HFFc6 (cell line): ENCODE data around the gene SUN3. TPM values are rescaled to one million over a fixed set of nuclear protein-coding genes. Genes with fewer than 3 reads are reported as not detected.
"Not testable (repeated sequence)": the region's sequence is repeated elsewhere in the genome, so short reads cannot be mapped to it uniquely, and the experiment has no call there.

Experiments used
- DNase-seq: peaks from one replicate; pipeline ENCODE4 v3.0.0-alpha.2; 2018
- H3K27ac Mint-ChIP-seq: 2 replicates; pipeline ENCODE4 v1.8.0; 2020; ENCODE audit warnings: mild to moderate bottlenecking, mixed read lengths
- H3K27me3 Mint-ChIP-seq: 2 replicates; pipeline ENCODE4 v1.8.0; 2021; ENCODE audit warnings: mild to moderate bottlenecking, moderate library complexity, mixed read lengths; ENCODE audit not compliant: insufficient read depth
- H3K36me3 Mint-ChIP-seq: 2 replicates; pipeline ENCODE4 v1.8.0; 2021; ENCODE audit warnings: low read depth, mixed read lengths
- H3K4me1 Mint-ChIP-seq: 2 replicates; pipeline ENCODE4 v1.8.0; 2020; ENCODE audit warnings: low read depth, mixed read lengths
- H3K4me3 Mint-ChIP-seq: 2 replicates; pipeline ENCODE4 v1.8.0; 2020; ENCODE audit warnings: mild to moderate bottlenecking, moderate library complexity, mixed read lengths
- H3K9me3 Mint-ChIP-seq: 2 replicates; pipeline ENCODE4 v1.8.0; 2020; ENCODE audit warnings: mild to moderate bottlenecking, mixed read lengths
- CTCF ChIP-seq: fragments of 200-600 bp; sonication (generic); IDR thresholded peaks from 2 replicates; pipeline ENCODE4 v1.5.0; 2021; ENCODE audit warnings: antibody characterized with exemption, mild to moderate bottlenecking
- total RNA-seq, 6 experiments: library from RNA; stranded (reverse); fragmentation: NEBNext Ultra II Directional; extraction: Animal tissue kit (Norgen Biotek cat#: 25700); gene quantifications; 2 replicates in 1 of 6; 3 replicates in 5 of 6; pipeline ENCODE4 v1.2.3, GENCODE V29; 2021

The SUN3 gene
- total RNA-seq, 6 experiments from 2014 or later = 1.1 to 2.1 (median 1.7) TPM; not detected in 2

- Mint-ChIP-seq H3K27ac (no peak overlapping the region), H3K4me1 (peaks cover 18% of the 10 kb centered on the region), H3K27me3 (peaks cover 1% of the 10 kb centered on the region; the same call in 1 of the 2 replicates)
Observed at GRCh38 chr7:47988496-47989386, 40.2 kb downstream of the SUN3 start.

DNA sequence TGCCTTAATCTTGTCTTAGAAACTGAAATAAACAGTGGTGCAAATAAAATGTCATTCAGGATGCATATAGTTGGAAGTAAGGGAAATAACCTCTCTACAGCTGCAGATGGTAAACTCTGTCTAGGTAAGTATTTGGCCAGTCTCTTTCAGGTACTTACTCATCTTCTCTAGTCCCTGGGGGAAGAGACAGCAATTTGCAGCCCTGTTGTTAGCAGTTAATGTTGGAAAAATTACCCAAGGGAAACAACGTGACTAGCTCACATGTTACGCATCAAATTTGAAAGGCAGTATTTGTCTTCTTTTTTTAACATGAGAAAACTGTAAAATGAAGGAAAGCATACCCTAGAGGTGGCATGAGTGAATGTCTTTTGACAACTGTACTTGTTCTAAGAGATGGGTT, 46.3 kb downstream of the SUN3 start:
- H3K27ac Mint-ChIP-seq = no peak overlapping the region
- no peak overlapping the region for H3K4me3 Mint-ChIP-seq
- TF ChIP-seq CTCF = peak; percentile 12; the same call in 1 of the 2 replicates
- H3K27me3 Mint-ChIP-seq = no peaks in the 10 kb centered on the region; the same call in 1 of the 2 replicates
- no peak for DNase-seq
- no peaks in the 10 kb centered on the region for H3K9me3 Mint-ChIP-seq
- peaks cover 12% of the 10 kb centered on the region for H3K4me1 Mint-ChIP-seq
- peaks cover 10% of the 10 kb centered on the region for H3K36me3 Mint-ChIP-seq

More at GRCh38 chr7:47988496-47989386, 40.2 kb downstream of the SUN3 start:
- Mint-ChIP-seq H3K36me3 (no peaks in the 10 kb centered on the region), H3K9me3 (no peaks in the 10 kb centered on the region), H3K4me3 (no peak overlapping the region)
- TF ChIP-seq CTCF = peak; percentile 74
- DNase-seq = peak; percentile 4

GRCh38 chr7:47980648-47981047, 48.3 kb downstream of the SUN3 start:
- not testable (repeated sequence) for H3K27me3 Mint-ChIP-seq, H3K27ac Mint-ChIP-seq, H3K4me3 Mint-ChIP-seq, H3K9me3 Mint-ChIP-seq, DNase-seq
- Mint-ChIP-seq H3K36me3 (peaks cover 17% of the 10 kb centered on the region), H3K4me1 (peaks cover 19% of the 10 kb centered on the region)

DNA sequence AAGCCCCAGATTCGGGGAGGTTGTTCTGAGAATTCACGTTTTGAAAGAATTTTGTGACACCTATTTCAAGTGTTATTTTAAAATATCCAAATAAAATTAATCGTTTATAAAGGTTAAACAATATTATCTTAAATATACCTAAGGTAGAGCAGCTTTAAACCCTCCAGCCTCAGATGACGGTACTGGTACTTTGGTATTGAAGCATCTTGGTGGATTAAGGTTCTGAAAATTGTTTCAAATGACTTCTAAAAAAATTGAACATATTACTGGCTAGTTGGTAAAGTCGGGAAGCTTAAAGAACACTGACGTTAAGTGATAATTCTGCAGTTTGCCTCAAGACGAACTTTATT, 49.1 kb downstream of the SUN3 start:
- peaks cover 19% of the 10 kb centered on the region for H3K4me1 Mint-ChIP-seq
- H3K4me3 Mint-ChIP-seq = peak overlapping the region; percentile 89
- peaks cover 17% of the 10 kb centered on the region for H3K36me3 Mint-ChIP-seq
- H3K27ac Mint-ChIP-seq = no peak overlapping the region
- H3K9me3 Mint-ChIP-seq = no peaks in the 10 kb centered on the region
- no peak for TF ChIP-seq CTCF
- no peaks in the 10 kb centered on the region; the same call in 1 of the 2 replicates for H3K27me3 Mint-ChIP-seq
- DNase-seq = no peak

GRCh38 chr7:47979145-47979831, 49.6 kb downstream of the SUN3 start, which contains the start of gene HUS1:
TSS of gene HUS1 (minus strand) at chr7:47979615. CDS start at chr7:47979519, 96 bp downstream.
- Mint-ChIP-seq H3K9me3 (no peaks in the 10 kb centered on the region), H3K4me1 (peaks cover 19% of the 10 kb centered on the region), H3K4me3 (peak within 1 kb of the TSS; percentile 89), H3K36me3 (peaks cover 19% of the 10 kb centered on the region), H3K27me3 (no peaks in the 10 kb centered on the region; the same call in 1 of the 2 replicates), H3K27ac (peak within 1 kb of the TSS; percentile 90)
- peak; percentile 87 for DNase-seq
- TF ChIP-seq CTCF = no peak

- peak overlapping the region; percentile 90 for H3K27ac Mint-ChIP-seq
- peaks cover 24% of the 10 kb centered on the region for H3K36me3 Mint-ChIP-seq
- no peak for DNase-seq
- H3K9me3 Mint-ChIP-seq = no peaks in the 10 kb centered on the region
- TF ChIP-seq CTCF = no peak
- peaks cover 19% of the 10 kb centered on the region for H3K4me1 Mint-ChIP-seq
- no peaks in the 10 kb centered on the region; the same call in 1 of the 2 replicates for H3K27me3 Mint-ChIP-seq
- peak overlapping the region; percentile 89 for H3K4me3 Mint-ChIP-seq
Observed at GRCh38 chr7:47978790-47979144, 50.1 kb downstream of the SUN3 start.
